Panc1 (cell line): ENCODE measurements around the gene YDJC. TPM values are rescaled to one million over a fixed set of nuclear protein-coding genes. Genes with fewer than 3 reads are reported as not detected.
A peak's percentile ranks its signal among the peaks of the same experiment; 100 is the strongest.
"Not testable (repeated sequence)": the region's sequence is repeated elsewhere in the genome, so short reads cannot be mapped to it uniquely, and the experiment has no call there.

Source experiments
- ATAC-seq: fragments of 200-7000 bp; cut with Tn5 transposase; 2 replicates; pipeline ENCODE4 v1.9.1; 2020; ENCODE audit warnings: mild to moderate bottlenecking, moderate library complexity
- BruUV-seq: library from RNA; stranded (reverse); fragments of 400-500 nt; replicated peaks from 2 replicates; lab custom pipeline; 2021; lab: Mats Ljungman, UMichigan
- CTCF ChIA-PET: fragments of 300-600 bp; sonication (Branson Sonifier 250); formaldehyde crosslinking; loops from one replicate; lab custom pipeline; 2022; ENCODE audit warnings: antibody characterized with exemption; lab: Charles Lee
- POLR2A ChIA-PET: fragments of 300-600 bp; sonication (Branson Sonifier 250); formaldehyde crosslinking; loops from one replicate; lab custom pipeline; 2022; ENCODE audit warnings: antibody characterized with exemption; lab: Charles Lee
- DNase-seq: peaks from one replicate; pipeline ENCODE4 v3.0.0-alpha.2; 2010; ENCODE audit warnings: low read depth, low spot score
- H3K27ac ChIP-seq: 2 replicates; pipeline ENCODE4 v1.5.1; 2011; ENCODE audit warnings: mild to moderate bottlenecking, low read length, inconsistent platforms
- H3K27me3 ChIP-seq: fragments of 200-500 bp; sonication (Bioruptor generic); 2 replicates; pipeline ENCODE4 v1.6.0; 2014; ENCODE audit warnings: low read length, inconsistent platforms; ENCODE audit not compliant: control insufficient read depth, insufficient read depth
- H3K36me3 ChIP-seq: fragments of 200-500 bp; sonication (Bioruptor generic); 2 replicates; pipeline ENCODE4 v1.5.1; 2014; ENCODE audit warnings: inconsistent platforms, mild to moderate bottlenecking, low read length, moderate library complexity; ENCODE audit not compliant: control insufficient read depth, insufficient read depth
- H3K4me1 ChIP-seq: 2 replicates; pipeline ENCODE4 v1.5.1; 2011; ENCODE audit warnings: inconsistent platforms, mild to moderate bottlenecking, low read length, moderate library complexity; ENCODE audit not compliant: control insufficient read depth, insufficient read depth
- H3K4me3 ChIP-seq, 2 experiments: 2 replicates each; pipeline ENCODE4 v1.5.1; 2011 to 2012; ENCODE audit warnings: low read depth in 2 of 2, low read length in 2 of 2, mild to moderate bottlenecking in 2 of 2, inconsistent platforms in 1 of 2, moderate library complexity in 1 of 2
- H3K9me3 ChIP-seq: fragments of 200-500 bp; sonication (Bioruptor generic); 2 replicates; pipeline ENCODE4 v1.5.1; 2014; ENCODE audit warnings: low read depth, mild to moderate bottlenecking, inconsistent platforms, low read length, moderate library complexity; ENCODE audit not compliant: control insufficient read depth, insufficient read depth
- CTCF ChIP-seq: fragments of 450-650 bp; IDR thresholded peaks from 2 replicates; pipeline ENCODE4 v1.5.1; 2017; ENCODE audit warnings: mild to moderate bottlenecking
- POLR2AphosphoS5 ChIP-seq: IDR thresholded peaks from 2 replicates; pipeline ENCODE4 v1.6.1; 2012; ENCODE audit warnings: mild to moderate bottlenecking, low read depth, low read length, moderate library complexity
- REST ChIP-seq, 2 experiments: IDR thresholded peaks; 2 replicates each; pipeline ENCODE4 v1.6.1; 2011 to 2012; ENCODE audit warnings: low read depth in 2 of 2, control low read depth in 1 of 2, low read length in 1 of 2, mild to moderate bottlenecking in 1 of 2, moderate library complexity in 1 of 2; ENCODE audit not compliant: insufficient read depth in 1 of 2
- SIN3A ChIP-seq: IDR thresholded peaks from 2 replicates; pipeline ENCODE4 v1.6.1; 2012; ENCODE audit warnings: low read depth, mild to moderate bottlenecking, low read length, moderate library complexity, borderline replicate concordance; ENCODE audit not compliant: insufficient read depth
- TCF7L2 ChIP-seq: IDR thresholded peaks from 2 replicates; pipeline ENCODE4 v1.6.1; 2011; ENCODE audit warnings: mild to moderate bottlenecking, low read depth, low read length, inconsistent platforms
- in situ Hi-C: cut with HindIII; loops from 2 replicates; pipeline ENCODE4 v1.10.0; 2016; ENCODE audit warnings: low sequenced_read_pairs, low pct_unique_long_range_greater_than_20kb
- intact Hi-C: fragments of 100-400 bp; cut with micrococcal nuclease; formaldehyde crosslinking; loops from one replicate; pipeline ENCODE4 v1.10.0; 2022; ENCODE audit not compliant: unreplicated experiment
- total RNA-seq: library from RNA; stranded (reverse); gene quantifications from one replicate; pipeline ENCODE4 v1.2.1, GENCODE V29; 2021; ENCODE audit not compliant: unreplicated experiment

YDJC gene
- total RNA-seq, 1 experiment from 2014 or later = 60.6 TPM

GRCh38 chr22:21582801-21583740 is 46.8 kb downstream of the YDJC start:
- Histone ChIP-seq H3K36me3 (no peaks in the 10 kb centered on the region), H3K27me3 (no peaks in the 10 kb centered on the region), H3K27ac (0 out of 2 replicates have a peak overlapping the region, but pooled peaks have one; percentile 1), H3K4me3 (no peak overlapping the region), H3K9me3 (no peaks in the 10 kb centered on the region), H3K4me1 (peaks cover 4% of the 10 kb centered on the region)
- no peak for DNase-seq
- intact Hi-C loops = no loop called here
- no peak for ATAC-seq
- in situ Hi-C loops = no loop called here
- POLR2A ChIA-PET = no interaction called here
- CTCF ChIA-PET = no interaction called here
- TF ChIP-seq TCF7L2 (no peak), POLR2AphosphoS5 (no peak), REST (IDR thresholded peaks at IDR 0.05; ENCODE audit: insufficient read depth in 1 of 2, low read depth in 2 of 2, low read length in 1 of 2) (no peak), SIN3A (no peak), CTCF (no peak)
- BruUV-seq = no TSS peak

- H3K4me3 ChIP-seq, CTCF ChIA-PET, in situ Hi-C loops, POLR2A ChIA-PET, intact Hi-C loops, ATAC-seq, H3K4me1 ChIP-seq, BruUV-seq, H3K27ac ChIP-seq, H3K27me3 ChIP-seq, H3K9me3 ChIP-seq, DNase-seq, H3K36me3 ChIP-seq: not testable (repeated sequence)
Measured at GRCh38 chr22:21581009-21581713, 48.7 kb downstream of the YDJC start.

GRCh38 chr22:21580623-21581007 is 49.2 kb downstream of the YDJC start:
- DNase-seq, in situ Hi-C loops, POLR2A ChIA-PET, H3K27ac ChIP-seq, H3K4me1 ChIP-seq, H3K4me3 ChIP-seq, H3K9me3 ChIP-seq, ATAC-seq, CTCF ChIA-PET, BruUV-seq, intact Hi-C loops, H3K36me3 ChIP-seq, H3K27me3 ChIP-seq: not testable (repeated sequence)
